Sigmoid colon (tissue), 7 donors: ENCODE results near the gene TUBG2. TPM values are rescaled to one million over a fixed set of nuclear protein-coding genes. Genes with fewer than 3 reads are reported as not detected.

Source experiments
- DNase-seq: peaks from one replicate; pipeline ENCODE4 v3.0.0-alpha.2; 2019
- H3K27ac ChIP-seq, 4 donors: fragments of 200-600 bp; sonication (generic); one replicate each; pipeline ENCODE4 v1.5.1; 2016 to 2019; ENCODE audit warnings: mild to moderate bottlenecking in 1 of 4
- H3K27me3 ChIP-seq, 3 donors: fragments of 200-600 bp; sonication (generic); one replicate each; pipeline ENCODE4 v1.5.1; 2019; ENCODE audit warnings: mild to moderate bottlenecking in 1 of 3
- H3K36me3 ChIP-seq, 4 donors: fragments of 200-600 bp; sonication (generic); one replicate each; pipeline ENCODE4 v1.5.1; 2016 to 2019
- H3K4me1 ChIP-seq, 4 donors: fragments of 200-600 bp; sonication (generic); one replicate each; pipeline ENCODE4 v1.5.1; 2017 to 2019
- H3K4me3 ChIP-seq, 4 donors: fragments of 200-600 bp; sonication (generic); one replicate each; pipeline ENCODE4 v1.5.1; 2017 to 2019; ENCODE audit warnings: mild to moderate bottlenecking in 2 of 4, moderate library complexity in 1 of 4
- H3K9me3 ChIP-seq, 4 donors: fragments of 200-600 bp in 3 of 4; sonication (generic) in 3 of 4; one replicate each; pipeline versions ENCODE4 v1.5.1 to v1.6.1; 2013 to 2019
- CTCF ChIP-seq, 4 experiments: fragments of 450-650 bp in 3 of 4; fragments of 200-600 bp in 1 of 4; IDR thresholded peaks; one replicate each; pipeline ENCODE4 v1.5.1; 2016 to 2019; ENCODE audit warnings: antibody characterized with exemption in 4 of 4, mild to moderate bottlenecking in 3 of 4, moderate library complexity in 2 of 4
- EP300 ChIP-seq, 4 donors: sonication (generic); formaldehyde crosslinking; IDR thresholded peaks; one replicate each; pipeline ENCODE4 v1.6.1; 2017; ENCODE audit warnings: antibody characterized with exemption in 4 of 4
- POLR2A ChIP-seq, 2 donors: fragments of 450-650 bp; IDR thresholded peaks; one replicate each; pipeline ENCODE4 v1.6.1; 2016; ENCODE audit warnings: antibody characterized with exemption in 2 of 2, mild to moderate bottlenecking in 2 of 2, moderate library complexity in 2 of 2
- POLR2AphosphoS5 ChIP-seq, 4 donors: sonication (generic); formaldehyde crosslinking; IDR thresholded peaks; one replicate each; pipeline ENCODE4 v1.6.1; 2017; ENCODE audit warnings: antibody characterized with exemption in 4 of 4
- WGBS, 2 donors: extraction: QIAGEN DNeasy Blood & Tissue Kit; methylation state at CpG; one replicate each; pipeline ENCODE4 v1.1.7; 2013; 5-methylcytosine and 5-hydroxymethylcytosine counted together
- intact Hi-C: fragments of 100-400 bp; cut with DNase I; formaldehyde crosslinking; loops from one replicate; pipeline ENCODE4 v1.15.1; 2023
- polyA plus RNA-seq, 3 donors: library from polyadenylated mRNA; stranded (reverse); fragments of 200-250 nt; gene quantifications; one replicate each; pipeline ENCODE4 v1.2.3, GENCODE V29; 2013
- total RNA-seq, 4 donors: library from RNA; depleted of rRNA; stranded (reverse); fragments of >200 nt; gene quantifications; one replicate each; pipeline ENCODE4 v1.1.0, GENCODE V29; 2016
- donor health status: healthy with polysubstance abuse.
- donor health status: Bipolar disorder and iron deficiency.
- donor health status: healthy.

Gene TUBG2
- total and polyA plus RNA-seq, 7 donors: 1.2 to 57.3 (median 28.0) TPM

GRCh38 chr17:42677921-42678781 is 19.1 kb downstream of the TUBG2 start:
- H3K36me3 ChIP-seq: peaks cover 0 to 6% (median 4%) of the 10 kb centered on the region in 4 donors
- H3K27me3 ChIP-seq: no peaks in the 10 kb centered on the region
- peak overlapping the region; percentile 97 to 99 (median 98) for H3K27ac ChIP-seq
- WGBS, 2 donors: 0% methylated on average over 53 of the region's 53 CpGs
- intact Hi-C loops: loop anchor here (2.0 kb wide), 1 partner anchor 99 kb away; no protein-coding TSS in a partner anchor
- peak overlapping the region; percentile 61 to 81 (median 68) for H3K4me3 ChIP-seq
- DNase-seq: peak; percentile 96
- H3K9me3 ChIP-seq: no peaks in the 10 kb centered on the region
- H3K4me1 ChIP-seq: peaks cover 0 to 82% (median 76%) of the 10 kb centered on the region in 4 donors
- no peak for TF ChIP-seq CTCF (IDR thresholded peaks at IDR 0.05)
- TF ChIP-seq POLR2AphosphoS5 (IDR thresholded peaks at IDR 0.05): peak; percentile 65 to 81 (median 78)
- peak in 1 of 2 donors; percentile 39 for TF ChIP-seq POLR2A (IDR thresholded peaks at IDR 0.05)
- peak in 1 of 4 donors; percentile 22 for TF ChIP-seq EP300 (IDR thresholded peaks at IDR 0.05)

- Histone ChIP-seq H3K27ac (peak overlapping the region; percentile 97 to 99 (median 98)), H3K36me3 (no peaks in the 10 kb centered on the region), H3K9me3 (no peaks in the 10 kb centered on the region), H3K4me1 (peaks cover 0 to 82% (median 74%) of the 10 kb centered on the region in 4 donors), H3K27me3 (no peaks in the 10 kb centered on the region), H3K4me3 (peak overlapping the region in 3 of 4 donors; percentile 61 to 71 (median 65))
- WGBS, 2 donors: 2 to 4% methylated on average over 18 of the region's 18 CpGs
- no peak for TF ChIP-seq POLR2A (IDR thresholded peaks at IDR 0.05)
- no peak for TF ChIP-seq POLR2AphosphoS5 (IDR thresholded peaks at IDR 0.05)
- intact Hi-C loops: loop anchor here (2.0 kb wide), 1 partner anchor 100 kb away; no protein-coding TSS in a partner anchor
- DNase-seq: no peak
These were observed 19.9 kb downstream of the TUBG2 start for GRCh38 chr17:42678951-42679491.

GRCh38 chr17:42679492-42680330 is 20.6 kb downstream of the TUBG2 start:
- Histone ChIP-seq H3K27me3 (no peaks in the 10 kb centered on the region), H3K9me3 (no peaks in the 10 kb centered on the region), H3K27ac (peak overlapping the region; percentile 97 to 99 (median 98)), H3K36me3 (no peaks in the 10 kb centered on the region), H3K4me1 (peaks cover 0 to 78% (median 71%) of the 10 kb centered on the region in 4 donors), H3K4me3 (peak overlapping the region; percentile 18 to 71 (median 63))
- intact Hi-C loops: loop anchor here (1.0 to 2.0 kb wide), 2 partner anchors 70 to 101 kb away; partner anchors contain the start of genes RETREG3 and TUBG1
- TF ChIP-seq POLR2A (IDR thresholded peaks at IDR 0.05): no peak
- TF ChIP-seq POLR2AphosphoS5 (IDR thresholded peaks at IDR 0.05): peak in 3 of 4 donors; percentile 16 to 58 (median 42)
- peak; percentile 70 to 94 (median 90) for TF ChIP-seq CTCF (IDR thresholded peaks at IDR 0.05)
- TF ChIP-seq EP300 (IDR thresholded peaks at IDR 0.05): no peak
- WGBS, 2 donors: 4 to 6% methylated on average over 78 of the region's 78 CpGs
- peak; percentile 89 for DNase-seq

- intact Hi-C loops: loop anchor here (1.0 kb wide), 1 partner anchor 71 kb away; the partner anchor contains the start of genes RETREG3 and TUBG1
- H3K4me1 ChIP-seq: peaks cover 0 to 75% (median 66%) of the 10 kb centered on the region in 4 donors
- H3K36me3 ChIP-seq: peaks cover 0 to 6% (median 0%) of the 10 kb centered on the region in 4 donors
- DNase-seq: no peak
- WGBS, 2 donors: 65 to 71% methylated on average over 20 of the region's 20 CpGs
- H3K27ac ChIP-seq: peak overlapping the region; percentile 97 to 99 (median 98)
- no peaks in the 10 kb centered on the region for H3K9me3 ChIP-seq
- TF ChIP-seq POLR2A (IDR thresholded peaks at IDR 0.05): no peak
- TF ChIP-seq EP300 (IDR thresholded peaks at IDR 0.05): no peak
- peak in 2 of 4 donors; percentile 17 to 25 for TF ChIP-seq POLR2AphosphoS5 (IDR thresholded peaks at IDR 0.05)
- no peaks in the 10 kb centered on the region for H3K27me3 ChIP-seq
- peak overlapping the region; percentile 18 to 71 (median 63) for H3K4me3 ChIP-seq
These were observed 21.3 kb downstream of the TUBG2 start for GRCh38 chr17:42680331-42680808.
